DND-41 (cell line): Measurements from ENCODE around the gene CERK.

ENCODE experiments used
- ATAC-seq: fragments of 200-7000 bp; cut with Tn5 transposase; 3 replicates; pipeline ENCODE4 v1.9.1; 2021; ENCODE audit warnings: low read depth; ENCODE audit not compliant: insufficient read depth
- DNase-seq: peaks from one replicate; pipeline ENCODE4 v3.0.0-alpha.2; 2020
- H2AFZ ChIP-seq: 2 replicates; pipeline ENCODE4 v1.6.0; 2012; ENCODE audit warnings: low read depth, low read length
- H3K27ac ChIP-seq: 2 replicates; pipeline ENCODE4 v1.5.1; 2012; ENCODE audit warnings: low read length, inconsistent platforms
- H3K27me3 ChIP-seq: fragments of 200-600 bp; sonication (generic); 2 replicates; pipeline ENCODE4 v1.6.0; 2012; ENCODE audit warnings: low read length, mild to moderate bottlenecking, inconsistent platforms; ENCODE audit not compliant: insufficient read depth, poor library complexity
- H3K36me3 ChIP-seq: 2 replicates; pipeline ENCODE4 v1.5.1; 2012; ENCODE audit warnings: low read length, inconsistent platforms; ENCODE audit not compliant: insufficient read depth
- H3K4me1 ChIP-seq: 2 replicates; pipeline ENCODE4 v1.5.1; 2012; ENCODE audit warnings: mild to moderate bottlenecking, low read length; ENCODE audit not compliant: insufficient read depth
- H3K4me2 ChIP-seq: 2 replicates; pipeline ENCODE4 v1.6.0; 2012; ENCODE audit warnings: mild to moderate bottlenecking, moderate library complexity, low read length, inconsistent platforms; ENCODE audit not compliant: insufficient read depth
- H3K4me3 ChIP-seq, 2 experiments: fragments of 200-600 bp in 1 of 2; shearing (Covaris generic) in 1 of 2; 2 replicates each; pipeline ENCODE4 v1.5.1; 2012 to 2016; ENCODE audit warnings: inconsistent platforms in 2 of 2, low read length in 2 of 2, mild to moderate bottlenecking in 2 of 2, low read depth in 1 of 2, moderate library complexity in 1 of 2
- H3K79me2 ChIP-seq: 2 replicates; pipeline ENCODE4 v1.6.0; 2012; ENCODE audit warnings: low read length, inconsistent platforms; ENCODE audit not compliant: insufficient read depth
- H3K9ac ChIP-seq: 2 replicates; pipeline ENCODE4 v1.6.0; 2012; ENCODE audit warnings: low read depth, mild to moderate bottlenecking, inconsistent platforms, low read length, moderate library complexity
- H3K9me3 ChIP-seq: 2 replicates; pipeline ENCODE4 v1.5.1; 2012; ENCODE audit warnings: low read length, moderate library complexity, mild to moderate bottlenecking, inconsistent platforms; ENCODE audit not compliant: insufficient read depth, severe bottlenecking
- H4K20me1 ChIP-seq: 2 replicates; pipeline ENCODE4 v1.6.0; 2012; ENCODE audit warnings: low read length; ENCODE audit not compliant: insufficient read depth
- CTCF ChIP-seq: IDR thresholded peaks from 2 replicates; pipeline ENCODE4 v1.5.1; 2012; ENCODE audit warnings: borderline replicate concordance, low read length, moderate library complexity, mild to moderate bottlenecking; ENCODE audit not compliant: poor library complexity, severe bottlenecking; ENCODE audit errors: extremely low read depth
- EZH2 ChIP-seq: IDR thresholded peaks from 3 replicates; pipeline ENCODE4 v1.6.1; 2012; ENCODE audit warnings: borderline replicate concordance, low read depth, mild to moderate bottlenecking, moderate library complexity, low read length, inconsistent platforms; ENCODE audit not compliant: severe bottlenecking

Gene CERK

GRCh38 chr22:46687460-46687859, 50.6 kb downstream of the CERK start:
- no peaks in the 10 kb centered on the region for H3K4me1 ChIP-seq
- H3K9ac ChIP-seq: no peak overlapping the region
- no peaks in the 10 kb centered on the region for H3K9me3 ChIP-seq
- no peak overlapping the region for H2AFZ ChIP-seq
- ATAC-seq: no peak
- H3K27me3 ChIP-seq: no peaks in the 10 kb centered on the region
- DNase-seq: no peak
- no peak for TF ChIP-seq EZH2
- TF ChIP-seq CTCF: no peak
- no peak overlapping the region for H3K27ac ChIP-seq
- no peak overlapping the region for H3K4me2 ChIP-seq
- H4K20me1 ChIP-seq: 0 out of 2 replicates have a peak, but pooled peaks cover 3% of the 10 kb centered on the region
- H3K79me2 ChIP-seq: no peaks in the 10 kb centered on the region
- H3K36me3 ChIP-seq: peaks cover 69% of the 10 kb centered on the region
- H3K4me3 ChIP-seq: no peak overlapping the region

- Histone ChIP-seq H3K36me3 (peaks cover 73% of the 10 kb centered on the region), H3K4me1 (no peaks in the 10 kb centered on the region), H2AFZ (no peak overlapping the region), H4K20me1 (peaks cover 3% of the 10 kb centered on the region; the same call in 1 of the 2 replicates), H3K4me2 (no peak overlapping the region), H3K4me3 (no peak overlapping the region), H3K9ac (no peak overlapping the region), H3K9me3 (no peaks in the 10 kb centered on the region), H3K27ac (no peak overlapping the region), H3K79me2 (no peaks in the 10 kb centered on the region), H3K27me3 (no peaks in the 10 kb centered on the region)
- TF ChIP-seq EZH2 (no peak), CTCF (no peak)
- DNase-seq (no peak), ATAC-seq (no peak)
Observed at GRCh38 chr22:46687048-46687444, 51.0 kb downstream of the CERK start.

GRCh38 chr22:46686221-46687047, 51.6 kb downstream of the CERK start:
- H3K36me3 ChIP-seq: peaks cover 71% of the 10 kb centered on the region
- no peak for TF ChIP-seq EZH2
- TF ChIP-seq CTCF: peak; percentile 29
- no peak overlapping the region for H3K4me3 ChIP-seq
- H3K79me2 ChIP-seq: no peaks in the 10 kb centered on the region
- H4K20me1 ChIP-seq: peaks cover 3% of the 10 kb centered on the region; the same call in 1 of the 2 replicates
- no peak for DNase-seq
- H3K9ac ChIP-seq: no peak overlapping the region
- no peaks in the 10 kb centered on the region for H3K9me3 ChIP-seq
- no peaks in the 10 kb centered on the region for H3K27me3 ChIP-seq
- no peak for ATAC-seq
- no peak overlapping the region for H2AFZ ChIP-seq
- no peaks in the 10 kb centered on the region for H3K4me1 ChIP-seq
- 0 out of 2 replicates have a peak overlapping the region, but pooled peaks have one; percentile 11 for H3K27ac ChIP-seq
- H3K4me2 ChIP-seq: no peak overlapping the region
